Right lobe of liver (tissue), 6 donors: ENCODE results near the gene RPL12. TPM values are rescaled to one million over a fixed set of nuclear protein-coding genes. Genes with fewer than 3 reads are reported as not detected.

Experiments used
- ATAC-seq, 4 donors: fragments of 200-7000 bp; cut with Tn5 transposase; one replicate each; pipeline ENCODE4 v1.9.1; 2020; ENCODE audit warnings: mild to moderate bottlenecking in 4 of 4, moderate library complexity in 4 of 4
- DNase-seq, 3 donors: peaks; one replicate each; pipeline ENCODE4 v3.0.0-alpha.2; 2020
- H3K27ac ChIP-seq, 3 donors: fragments of 200-600 bp; one replicate each; pipeline ENCODE4 v1.8.0; 2022
- H3K27me3 ChIP-seq, 2 donors: fragments of 200-600 bp; one replicate each; pipeline ENCODE4 v1.8.0; 2022
- H3K36me3 ChIP-seq, 4 donors: fragments of 200-600 bp; sonication (generic) in 1 of 4; one replicate each; pipeline versions ENCODE4 v1.5.1 to v1.8.0; 2017 to 2022; ENCODE audit warnings: control low read depth in 1 of 4
- H3K4me1 ChIP-seq, 4 donors: fragments of 200-600 bp; sonication (generic) in 1 of 4; one replicate each; pipeline versions ENCODE4 v1.5.1 to v1.8.0; 2017 to 2022; ENCODE audit warnings: control low read depth in 1 of 4
- H3K4me3 ChIP-seq, 3 donors: fragments of 200-600 bp; one replicate each; pipeline ENCODE4 v1.8.0; 2022
- H3K9me3 ChIP-seq, 4 donors: fragments of 200-600 bp; sonication (generic) in 1 of 4; one replicate each; pipeline versions ENCODE4 v1.5.1 to v1.8.0; 2017 to 2022; ENCODE audit warnings: control low read depth in 1 of 4
- CTCF ChIP-seq, 4 donors: fragments of 200-600 bp in 3 of 4; fragments of 450-650 bp in 1 of 4; IDR thresholded peaks; one replicate each; pipeline versions ENCODE4 v1.5.1 to v1.8.0; 2016 to 2022; ENCODE audit warnings: antibody characterized with exemption in 4 of 4, mild to moderate bottlenecking in 2 of 4
- POLR2A ChIP-seq: fragments of 450-650 bp; IDR thresholded peaks from one replicate; pipeline ENCODE4 v1.6.1; 2017; ENCODE audit warnings: antibody characterized with exemption, mild to moderate bottlenecking
- WGBS: methylation state at CpG from one replicate; pipeline ENCODE4 v1.1.6; 2018; ENCODE audit warnings: low coverage, low lambda C conversion rate; ENCODE audit not compliant: insufficient coverage; ENCODE audit errors: missing lambda C conversion rate; 5-methylcytosine and 5-hydroxymethylcytosine counted together
- intact Hi-C, 2 donors: fragments of 100-400 bp; cut with DNase I; formaldehyde crosslinking; loops; one replicate each; pipeline versions ENCODE4 v1.11.2 to v1.14.1; 2022
- total RNA-seq, 6 experiments: library from RNA; depleted of rRNA in 2 of 6; stranded (reverse); fragments of >200 nt in 2 of 6; fragmentation: NEBNext Ultra II Directional in 3 of 6; extraction: Animal tissue kit (Norgen Biotek cat#: 25700) in 3 of 6; gene quantifications; one replicate each; pipeline versions ENCODE4 v1.1.0 to v1.2.4, GENCODE V29; 2016 to 2023
- donor health status: DM: no; HTN: yes; CAD: no.
- donor health status: DM: no; HTN: no; CAD: no.
- donor health status: DM: no; HTN: no; CAD: no.
- donor health status: DM: no; HTN: yes; CAD: no.
- donor health status: DM: no; HTN: yes; CAD: no.

The RPL12 gene
- total RNA-seq, 6 experiments from 2014 or later: 271 to 907 (median 364) TPM

GRCh38 chr9:127444921-127445850, 6.0 kb downstream of the RPL12 start:
- DNase-seq: no peak
- Histone ChIP-seq H3K4me3 (no peak overlapping the region), H3K36me3 (peaks cover 5 to 59% (median 29%) of the 10 kb centered on the region in 4 donors), H3K27me3 (no peaks in the 10 kb centered on the region), H3K27ac (peak overlapping the region in 1 of 3 donors; percentile 10), H3K9me3 (no peaks in the 10 kb centered on the region), H3K4me1 (peaks cover 0 to 32% (median 5%) of the 10 kb centered on the region in 4 donors)
- peak in 3 of 4 donors; percentile 20 to 76 (median 53) for ATAC-seq
- TF ChIP-seq CTCF (IDR thresholded peaks at IDR 0.05) (no peak), POLR2A (no peak)
- 86% methylated on average over 13 of the region's 15 CpGs for WGBS
- intact Hi-C loops: no loop called here

- intact Hi-C loops: no loop called here
- peaks cover 0 to 24% (median 1%) of the 10 kb centered on the region in 4 donors for H3K4me1 ChIP-seq
- H3K27ac ChIP-seq: no peak overlapping the region
- no peak for TF ChIP-seq CTCF (IDR thresholded peaks at IDR 0.05)
- TF ChIP-seq POLR2A: no peak
- ATAC-seq (no peak), DNase-seq (no peak)
- H3K4me3 ChIP-seq: no peak overlapping the region
- no peaks in the 10 kb centered on the region for H3K9me3 ChIP-seq
- WGBS: 98% methylated on average over 5 of the region's 17 CpGs
- H3K36me3 ChIP-seq: peaks cover 5 to 64% (median 30%) of the 10 kb centered on the region in 4 donors
- no peaks in the 10 kb centered on the region for H3K27me3 ChIP-seq
Measured at GRCh38 chr9:127444283-127444920, 6.8 kb downstream of the RPL12 start.

DNA sequence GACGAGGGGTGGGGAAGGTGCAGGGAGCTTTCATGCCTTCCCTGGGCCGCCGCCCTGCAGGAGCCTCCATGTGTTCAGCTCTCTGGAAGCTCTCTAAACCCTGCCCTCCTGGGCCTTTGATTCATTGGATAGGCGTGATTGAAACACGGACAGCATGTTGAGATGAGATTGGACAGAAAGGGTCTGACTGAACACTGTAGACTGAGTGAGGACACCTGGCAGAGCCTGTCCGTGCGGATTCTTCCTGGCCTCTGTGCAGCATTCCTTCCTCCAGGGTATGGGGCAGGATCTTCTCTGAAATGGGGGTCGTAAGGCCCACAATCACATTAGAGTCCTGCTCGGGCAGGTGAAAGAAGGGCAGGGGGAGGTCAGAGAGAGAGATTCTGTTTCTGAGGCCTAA, 12.8 kb downstream of the RPL12 start:
- TF ChIP-seq CTCF (IDR thresholded peaks at IDR 0.05) (no peak), POLR2A (no peak)
- Histone ChIP-seq H3K4me3 (no peak overlapping the region), H3K4me1 (no peaks in the 10 kb centered on the region), H3K27me3 (no peaks in the 10 kb centered on the region), H3K9me3 (no peaks in the 10 kb centered on the region), H3K36me3 (peaks cover 4 to 80% (median 25%) of the 10 kb centered on the region in 4 donors), H3K27ac (no peak overlapping the region)
- intact Hi-C loops: no loop called here
- no peak for DNase-seq
- ATAC-seq: no peak
- 86% methylated on average over 5 of the region's 9 CpGs for WGBS

DNA sequence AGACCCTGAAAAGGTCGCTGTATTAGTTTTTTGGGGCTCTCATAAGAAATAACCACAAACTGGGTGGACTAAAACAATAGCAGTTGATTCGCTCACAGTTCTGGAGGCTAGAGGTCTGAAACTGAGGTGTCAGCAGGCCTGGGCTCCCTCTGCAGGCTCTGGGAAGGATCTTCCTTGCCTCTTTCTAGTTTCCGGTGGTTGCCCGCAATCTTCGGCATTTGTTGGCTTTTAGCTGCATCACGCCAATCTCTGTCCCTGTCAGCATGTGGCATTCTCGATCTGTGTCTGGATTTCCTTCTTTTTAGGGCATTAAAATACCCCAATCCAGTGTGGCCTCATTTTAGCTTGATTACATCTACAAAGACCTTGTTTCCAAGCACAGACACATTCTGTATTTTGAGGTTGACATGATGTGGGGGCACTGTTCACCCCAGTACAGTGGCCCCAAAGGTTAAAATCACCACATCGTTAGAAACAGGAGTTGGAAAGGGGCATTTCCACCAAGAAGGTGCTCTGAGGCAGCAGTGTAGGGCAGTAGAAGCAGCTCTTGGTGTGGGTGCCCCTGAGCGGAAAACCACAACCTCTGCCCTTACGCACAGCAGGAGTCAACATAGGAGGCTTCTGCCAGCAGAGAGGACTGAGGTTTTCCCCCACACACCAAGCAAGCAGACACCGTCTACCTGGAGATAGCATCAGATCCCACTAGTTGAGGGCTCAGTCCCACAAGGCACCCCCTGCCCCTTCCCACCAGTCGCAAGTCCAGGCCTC, 13.5 kb downstream of the RPL12 start:
- 81% methylated on average over 9 of the region's 12 CpGs for WGBS
- Histone ChIP-seq H3K27me3 (no peaks in the 10 kb centered on the region), H3K27ac (no peak overlapping the region), H3K36me3 (peaks cover 4 to 82% (median 25%) of the 10 kb centered on the region in 4 donors), H3K4me3 (no peak overlapping the region), H3K4me1 (no peaks in the 10 kb centered on the region), H3K9me3 (no peaks in the 10 kb centered on the region)
- no peak for DNase-seq
- TF ChIP-seq CTCF (IDR thresholded peaks at IDR 0.05) (no peak), POLR2A (no peak)
- intact Hi-C loops: no loop called here
- peak in 1 of 4 donors; percentile 30 for ATAC-seq
